Caki2 (cell line): ENCODE measurements around the gene CGRRF1. TPM values are rescaled to one million over a fixed set of nuclear protein-coding genes. Genes with fewer than 3 reads are reported as not detected.

ENCODE experiments used
- DNase-seq: peaks from one replicate; pipeline ENCODE4 v3.0.0-alpha.2; 2015; ENCODE audit warnings: low read depth
- in situ Hi-C: cut with HindIII; loops from 2 replicates; pipeline ENCODE4 v1.10.0; 2016; ENCODE audit warnings: low sequenced_read_pairs, low pct_unique_long_range_greater_than_20kb, mixed read lengths
- total RNA-seq: library from RNA; depleted of rRNA; stranded (reverse); fragments of >200 nt; shearing (Covaris generic); gene quantifications from 2 replicates; pipeline ENCODE4 v1.2.3, GENCODE V29; 2014; ENCODE audit warnings: low replicate concordance

CGRRF1 gene
- total RNA-seq, 1 experiment from 2014 or later: 9.9 TPM

GRCh38 chr14:54488318-54488645 is 21.4 kb upstream of the CGRRF1 start:
- in situ Hi-C loops: no loop called here
- no peak for DNase-seq

- in situ Hi-C loops: no loop called here
- DNase-seq: peak; percentile 96
Measured at GRCh38 chr14:54488646-54489317, 20.9 kb upstream of the CGRRF1 start, which contains the start of gene GMFB. GMFB (minus strand) TSS chr14:54488980; CDS start chr14:54488927, 53 bp downstream.

- in situ Hi-C loops: no loop called here
- DNase-seq: no peak
Measured at GRCh38 chr14:54489318-54489683, 20.4 kb upstream of the CGRRF1 start.

GRCh38 chr14:54489731-54490444 is 19.8 kb upstream of the CGRRF1 start:
- in situ Hi-C loops: no loop called here
- DNase-seq: no peak

DNA sequence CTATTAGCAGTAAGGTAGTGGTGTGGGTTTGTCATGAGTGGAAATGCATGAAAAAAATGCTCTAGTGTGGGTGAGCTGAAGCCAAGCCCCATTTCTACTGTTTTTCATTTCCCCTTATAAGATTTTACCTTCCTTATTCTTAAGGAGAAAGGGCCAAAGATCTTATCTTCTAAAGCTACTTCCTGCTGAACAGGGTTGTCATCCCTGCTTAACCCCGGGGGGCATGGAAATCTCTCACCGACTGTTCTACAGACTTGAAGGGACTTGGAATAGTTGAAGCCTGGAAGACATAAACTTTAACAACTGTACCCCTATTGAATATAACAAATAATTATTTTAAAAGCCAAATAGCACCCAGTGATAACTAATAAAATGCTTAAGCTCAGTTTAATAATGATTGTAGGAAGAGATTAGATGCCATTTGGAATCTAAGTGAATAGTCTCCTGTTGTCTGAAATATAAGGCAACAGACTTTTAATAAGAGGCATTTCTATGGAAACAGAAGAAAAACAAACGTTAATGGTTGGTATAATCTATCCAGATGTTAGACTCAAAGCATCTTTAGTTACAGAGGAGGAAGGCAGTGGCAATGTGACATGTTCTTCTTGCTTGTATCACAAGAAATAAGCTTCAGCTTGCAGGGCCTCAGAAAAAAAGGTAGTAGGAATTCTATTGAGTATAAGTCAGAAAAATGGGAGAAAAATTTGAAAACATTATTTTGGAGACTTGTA is 19.1 kb upstream of the CGRRF1 start:
- no peak for DNase-seq
- in situ Hi-C loops: no loop called here

DNA sequence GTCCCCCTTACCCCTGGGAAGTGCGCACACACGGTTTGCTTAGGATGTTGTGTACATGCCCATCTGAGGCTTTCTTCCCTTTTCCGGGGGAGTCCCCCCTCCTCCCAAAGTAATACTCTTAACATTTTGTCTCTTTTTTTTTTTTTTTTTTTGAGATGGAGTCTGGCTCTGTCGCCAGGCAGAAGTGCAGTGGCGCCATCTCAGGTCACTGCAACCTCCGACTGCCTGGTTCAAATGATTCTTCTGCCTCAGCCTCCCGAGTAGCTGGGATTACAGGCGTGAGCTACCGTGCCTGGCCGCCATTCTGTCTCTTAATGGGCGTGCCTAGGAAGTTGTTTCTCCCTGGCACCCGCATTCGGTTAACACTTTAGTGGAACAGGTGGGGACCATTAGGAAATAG is 16.4 kb upstream of the CGRRF1 start:
- no peak for DNase-seq
- in situ Hi-C loops: no loop called here

GRCh38 chr14:54497224-54497623 is 12.5 kb upstream of the CGRRF1 start:
- in situ Hi-C loops: no loop called here
- no peak for DNase-seq

DNA sequence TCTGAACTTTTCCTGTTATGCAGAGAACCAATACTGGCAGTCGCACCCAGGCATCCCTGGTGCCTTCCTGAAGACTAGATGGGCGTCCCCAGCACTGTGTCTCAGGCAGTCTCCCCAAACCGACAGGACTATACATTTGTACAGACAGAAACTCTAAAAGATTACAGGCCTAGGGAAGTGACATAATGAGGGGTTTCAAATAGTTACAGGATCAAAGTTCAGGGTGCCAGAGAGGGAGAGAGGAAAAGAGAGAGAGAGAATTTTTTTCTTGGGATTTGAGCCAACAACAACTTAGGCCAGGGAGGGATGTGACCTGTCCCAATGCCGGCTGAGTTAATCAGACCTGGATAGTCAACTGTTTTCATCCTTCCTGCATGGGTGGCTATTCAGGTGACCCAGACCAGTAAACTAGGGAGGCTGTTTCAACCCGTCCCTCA is 11.6 kb upstream of the CGRRF1 start:
- peak; percentile 15 for DNase-seq
- in situ Hi-C loops: no loop called here

DNA sequence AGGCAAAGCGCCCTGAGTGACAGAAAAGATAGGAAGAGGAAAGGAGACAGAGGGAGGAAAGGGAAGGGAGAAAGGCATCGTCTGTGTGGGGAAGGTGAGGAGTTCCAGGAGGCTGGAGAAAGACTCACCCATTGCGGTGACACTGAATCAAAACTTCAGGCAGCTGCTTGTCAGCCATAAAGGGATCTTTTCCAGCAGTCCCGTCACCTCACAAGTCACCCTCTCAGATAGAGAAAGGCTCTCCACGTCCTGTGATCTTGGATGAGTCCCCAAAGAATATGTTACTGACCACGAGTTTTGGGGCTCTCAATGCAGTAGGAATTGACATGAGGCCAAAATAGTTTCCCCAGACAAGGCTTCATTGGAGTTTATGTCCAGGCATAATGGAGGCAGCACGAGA is 11.1 kb upstream of the CGRRF1 start:
- in situ Hi-C loops: no loop called here
- no peak for DNase-seq

- in situ Hi-C loops: no loop called here
- no peak for DNase-seq
Measured at GRCh38 chr14:54500744-54501143, 9.0 kb upstream of the CGRRF1 start.

- in situ Hi-C loops: no loop called here
- DNase-seq: no peak
Measured at GRCh38 chr14:54501480-54501879, 8.2 kb upstream of the CGRRF1 start.

DNA sequence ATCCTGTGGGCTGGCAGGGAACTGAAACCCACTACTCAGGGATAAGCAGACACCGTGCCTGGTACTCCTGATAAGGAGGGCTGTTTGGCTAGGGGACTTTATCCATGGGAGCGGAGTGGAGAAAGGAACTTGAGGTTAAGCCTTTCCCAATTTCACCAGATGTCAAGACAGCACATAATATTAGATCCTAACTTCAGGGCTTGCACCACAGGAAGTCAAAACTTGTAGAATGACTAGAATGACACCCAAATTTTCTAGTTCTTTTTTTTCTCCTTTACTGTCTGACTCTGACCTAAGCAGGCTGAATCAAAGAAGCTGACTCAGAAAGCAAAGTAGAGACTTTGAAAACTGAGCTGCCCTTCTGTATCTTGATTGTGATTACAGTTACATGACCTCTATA is 7.1 kb upstream of the CGRRF1 start:
- no peak for DNase-seq
- in situ Hi-C loops: no loop called here

DNA sequence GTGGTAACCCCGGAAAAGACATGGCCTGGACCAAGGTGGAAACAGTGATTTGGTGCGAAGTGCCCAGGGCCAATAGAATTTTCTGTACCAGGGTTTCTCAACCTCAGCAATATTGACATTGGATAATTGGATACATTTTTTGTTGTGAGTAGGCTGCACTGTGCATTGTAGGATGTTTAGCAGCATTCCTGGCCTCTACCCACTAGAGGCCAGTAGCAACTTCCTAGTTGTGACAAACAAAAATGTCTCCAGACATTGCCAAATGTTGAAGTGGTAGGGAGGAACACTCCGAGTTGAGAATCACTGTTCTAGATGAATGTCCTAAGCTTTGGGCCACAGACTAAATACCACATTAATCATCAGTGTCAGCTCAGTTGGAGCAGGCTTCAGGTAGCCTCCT is 6.2 kb upstream of the CGRRF1 start:
- DNase-seq: no peak
- in situ Hi-C loops: no loop called here

DNA sequence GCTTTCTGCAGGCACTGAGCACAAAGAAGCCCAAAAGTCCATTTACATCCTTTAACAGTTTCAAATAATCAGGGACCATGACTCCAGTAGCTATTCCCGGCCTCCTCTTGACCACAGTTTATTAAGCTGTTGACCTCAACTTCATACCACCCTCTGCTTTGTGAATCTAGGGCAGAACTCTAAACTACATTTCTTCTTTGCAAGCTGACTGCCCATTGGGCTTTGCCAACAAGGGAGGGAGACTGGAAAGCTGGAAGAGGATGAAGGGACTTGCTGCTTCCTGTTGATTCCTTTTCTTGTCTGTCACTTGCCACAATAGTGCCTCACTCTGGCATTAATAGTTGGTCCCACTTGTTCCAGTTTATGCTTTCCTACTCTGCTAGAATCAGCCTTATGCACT is 2.7 kb downstream of the CGRRF1 start:
- in situ Hi-C loops: no loop called here

DNA sequence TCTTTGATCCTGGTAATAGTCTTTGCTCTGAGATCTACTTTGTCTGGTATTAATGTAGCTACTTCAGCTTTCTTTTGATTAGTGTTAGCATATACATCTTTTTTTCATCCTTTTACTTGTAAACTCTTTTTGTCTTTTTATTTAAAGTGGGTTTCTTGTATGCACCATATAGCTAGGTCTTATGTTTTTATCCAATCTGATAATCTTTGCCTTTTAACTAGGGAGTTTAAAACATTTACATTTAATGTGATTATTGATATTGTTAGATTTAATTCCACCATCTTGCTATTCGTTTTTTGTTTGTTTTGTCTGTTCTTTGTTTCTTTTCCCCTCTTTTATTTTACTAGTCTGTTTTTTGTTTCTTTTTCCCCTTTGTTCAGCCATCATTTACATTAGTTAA is 6.0 kb downstream of the CGRRF1 start:
- in situ Hi-C loops: no loop called here
- DNase-seq: no peak

More for the DNA sequence above, 2.7 kb downstream of the CGRRF1 start:
- no peak for DNase-seq

DNA sequence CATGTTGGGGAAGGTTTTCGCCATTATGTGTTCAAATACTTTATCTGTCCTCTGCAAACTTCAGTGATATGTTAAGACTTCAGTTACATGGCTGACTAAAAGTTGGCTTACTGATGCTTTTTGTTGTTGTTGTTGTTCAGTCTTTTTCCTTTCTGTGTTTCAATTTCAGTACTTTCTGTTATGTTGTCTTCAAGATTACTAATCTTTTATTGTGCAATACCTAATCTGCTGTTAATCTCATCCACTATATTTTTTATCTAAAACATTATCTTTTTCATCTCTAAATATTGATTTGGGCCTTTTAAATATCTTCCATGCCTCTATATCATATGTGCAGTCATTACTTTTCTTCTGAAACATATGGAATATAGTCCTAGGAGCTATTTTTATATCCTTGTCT is 7.0 kb downstream of the CGRRF1 start:
- no peak for DNase-seq
- in situ Hi-C loops: no loop called here

GRCh38 chr14:54524410-54524809 is 14.7 kb downstream of the CGRRF1 start:
- DNase-seq: no peak
- in situ Hi-C loops: no loop called here

DNA sequence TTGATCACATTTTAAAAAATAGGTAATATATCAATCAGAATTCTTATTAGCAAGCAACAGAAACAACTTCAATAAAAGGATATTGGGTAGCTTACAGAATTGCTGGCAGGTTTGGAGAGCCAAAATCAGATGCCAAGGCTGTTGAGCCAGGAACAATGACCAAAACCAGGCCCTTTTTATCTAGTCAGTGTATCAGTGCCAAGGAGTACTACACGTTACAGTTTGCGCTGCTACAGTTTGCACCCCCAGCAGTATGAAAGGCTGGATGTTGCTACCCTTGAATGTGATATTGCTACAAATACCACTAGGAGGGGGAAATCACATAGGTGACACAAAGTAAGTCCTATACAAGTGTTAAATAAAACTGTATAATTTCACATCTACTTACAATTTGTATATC is 19.3 kb downstream of the CGRRF1 start:
- in situ Hi-C loops: no loop called here
- DNase-seq: no peak

GRCh38 chr14:54529811-54530210 is 20.1 kb downstream of the CGRRF1 start:
- DNase-seq: no peak
- in situ Hi-C loops: no loop called here
